ENCODE results near the gene ELMO1.

DNA sequence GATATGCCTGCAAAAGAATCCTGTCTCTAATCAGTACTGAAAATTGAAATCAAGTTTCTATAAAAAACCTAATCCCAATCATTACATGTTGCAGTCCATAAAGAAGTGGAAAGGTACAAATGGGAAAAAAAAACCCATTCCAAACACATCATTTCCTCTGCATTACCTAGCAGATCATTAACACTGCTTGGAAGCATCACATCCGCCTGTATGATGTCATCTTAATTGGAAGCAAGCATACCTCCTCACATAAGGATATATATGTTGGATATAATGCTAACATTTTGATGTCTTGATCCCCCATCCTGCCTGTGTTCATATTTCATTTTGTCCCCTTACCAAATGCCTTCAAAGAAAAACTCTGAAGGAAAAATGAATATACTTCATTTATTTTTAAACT, 483.0 kb downstream of the ELMO1 start:
- TF ChIP-seq CTCF (conservative IDR thresholded peaks at IDR 0.05; ENCODE audit: low read depth, low read length) (no peak), EZH2phosphoT487 (IDR thresholded peaks at IDR 0.05; ENCODE audit: borderline replicate concordance, low read length) (no peak), EZH2 (IDR thresholded peaks at IDR 0.05; ENCODE audit: low read length, unreplicated experiment) (no peak)
